PFSK-1 (cell line): Measurements from ENCODE around the gene TTYH3.
A peak's percentile ranks its signal among the peaks of the same experiment; 100 is the strongest.

ENCODE experiments used
- FOXP2 ChIP-seq: optimal IDR thresholded peaks from 2 replicates; pipeline ENCODE3; 2011; ENCODE audit warnings: borderline replicate concordance, control low read depth, inconsistent platforms; ENCODE audit not compliant: insufficient read depth; ENCODE audit errors: extremely low read length, extremely low read depth
- POLR2AphosphoS5 ChIP-seq: IDR thresholded peaks from 2 replicates; pipeline ENCODE4 v1.6.1; 2012; ENCODE audit warnings: low read depth, mild to moderate bottlenecking, control low read depth, low read length, moderate library complexity
- SIN3A ChIP-seq: IDR thresholded peaks from 2 replicates; pipeline ENCODE4 v1.6.1; 2012; ENCODE audit warnings: mild to moderate bottlenecking, low read length, moderate library complexity, borderline replicate concordance; ENCODE audit not compliant: insufficient read depth
- TAF1 ChIP-seq: IDR thresholded peaks from 2 replicates; pipeline ENCODE4 v1.6.1; 2012; ENCODE audit warnings: low read length, control low read depth, borderline replicate concordance; ENCODE audit not compliant: insufficient read depth
- TF ChIP-seq, protein P1 (sequence below), 2 experiments: IDR thresholded peaks; 2 replicates each; pipeline versions ENCODE4 v1.6.1 to v1.8.0; 2011 to 2012; ENCODE audit warnings: low read depth in 2 of 2, low read length in 2 of 2, control low read depth in 1 of 2, inconsistent platforms in 1 of 2, mild to moderate bottlenecking in 1 of 2, moderate library complexity in 1 of 2; ENCODE audit not compliant: insufficient read depth in 1 of 2

TTYH3 gene

DNA sequence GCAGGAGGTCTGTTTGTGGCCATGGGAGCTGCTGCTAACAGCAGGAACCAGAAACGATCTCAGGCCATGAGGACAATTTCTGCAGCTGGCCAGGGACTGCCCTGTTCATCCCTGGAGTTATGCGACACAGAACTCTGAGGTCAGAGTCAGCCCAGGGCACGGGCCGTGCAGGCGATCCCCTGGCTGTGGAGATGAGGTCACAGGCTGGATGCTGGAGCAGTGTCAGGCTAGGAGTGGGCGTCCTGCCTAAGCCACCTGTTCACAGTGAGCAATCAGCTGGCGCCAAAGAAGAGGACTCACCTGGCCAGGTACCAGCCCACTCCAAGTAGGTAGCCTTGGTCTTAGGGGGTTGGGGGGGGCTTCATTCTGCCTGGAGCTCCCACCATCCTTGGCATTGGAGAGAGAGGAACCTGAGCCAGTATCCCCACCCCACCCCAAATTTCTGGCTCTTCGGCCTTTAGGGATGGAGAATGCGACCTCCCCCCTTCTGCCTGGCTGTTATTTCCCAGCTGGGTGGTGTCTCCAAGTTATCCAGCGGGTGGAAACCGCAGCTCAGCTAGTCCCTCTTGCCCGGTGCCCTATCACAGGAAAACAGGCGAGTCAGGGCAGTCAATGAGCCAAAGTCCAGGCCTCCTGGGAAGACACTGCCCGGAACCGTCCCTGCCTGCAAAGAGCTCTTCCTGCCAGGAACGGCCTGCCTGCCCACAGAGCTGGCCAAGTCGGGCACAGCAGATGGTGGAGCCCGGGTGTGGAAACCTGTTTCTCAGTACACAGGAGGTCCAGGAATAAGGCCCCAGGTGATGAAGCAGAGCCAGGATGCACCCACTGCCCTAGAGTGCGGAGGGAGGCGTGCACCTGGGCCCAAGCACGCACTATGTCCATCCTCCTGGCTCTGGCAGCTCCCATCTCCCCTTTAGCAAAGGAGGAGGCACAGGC lies 1.8 kb upstream of the TTYH3 start:
- TF ChIP-seq POLR2AphosphoS5 = no peak
- TF ChIP-seq SIN3A = no peak

DNA sequence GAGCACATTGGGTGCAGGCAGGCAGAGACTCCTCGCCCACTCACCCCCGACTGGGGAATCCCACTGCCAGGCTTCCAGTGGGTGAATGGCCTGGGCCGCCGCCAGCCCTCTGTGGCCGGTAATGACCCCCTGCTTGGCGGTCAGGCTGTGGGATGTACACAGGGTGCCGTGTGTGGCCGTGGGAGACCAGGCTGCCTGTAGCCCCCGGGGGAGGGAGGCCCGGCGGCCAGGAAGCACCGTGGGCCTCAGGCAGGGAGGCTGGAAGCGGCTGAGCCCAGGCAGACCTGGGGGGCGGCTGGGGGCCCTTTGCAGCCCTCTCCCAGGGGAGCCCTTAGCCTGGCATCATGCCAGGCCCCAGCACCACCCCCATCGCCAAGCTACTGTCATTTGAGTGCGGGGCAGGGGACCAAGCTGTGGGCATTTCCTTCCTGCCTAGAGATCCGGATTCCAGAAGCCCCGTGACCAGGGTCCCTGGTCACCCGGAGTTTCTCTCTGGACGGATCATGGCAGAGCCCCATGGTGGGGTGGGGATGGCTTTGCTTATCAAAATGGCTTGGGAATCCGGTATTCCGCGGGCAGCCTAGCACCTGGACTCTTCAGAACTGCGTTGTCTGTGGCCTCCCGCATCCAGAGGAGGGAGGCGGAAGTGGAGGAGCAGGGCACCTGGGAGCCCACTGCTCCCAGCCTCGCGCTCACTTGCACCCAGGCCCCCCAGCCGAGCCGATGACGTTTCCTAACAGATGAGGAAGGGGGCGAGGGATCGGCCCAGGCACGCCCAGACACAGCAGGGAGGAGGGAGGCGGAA lies 1.1 kb downstream of the TTYH3 start:
- TF ChIP-seq TAF1 (0 out of 2 replicates have a peak, but pooled peaks have one; percentile 21), POLR2AphosphoS5 (no peak; the same call in 1 of the 2 replicates)

DNA sequence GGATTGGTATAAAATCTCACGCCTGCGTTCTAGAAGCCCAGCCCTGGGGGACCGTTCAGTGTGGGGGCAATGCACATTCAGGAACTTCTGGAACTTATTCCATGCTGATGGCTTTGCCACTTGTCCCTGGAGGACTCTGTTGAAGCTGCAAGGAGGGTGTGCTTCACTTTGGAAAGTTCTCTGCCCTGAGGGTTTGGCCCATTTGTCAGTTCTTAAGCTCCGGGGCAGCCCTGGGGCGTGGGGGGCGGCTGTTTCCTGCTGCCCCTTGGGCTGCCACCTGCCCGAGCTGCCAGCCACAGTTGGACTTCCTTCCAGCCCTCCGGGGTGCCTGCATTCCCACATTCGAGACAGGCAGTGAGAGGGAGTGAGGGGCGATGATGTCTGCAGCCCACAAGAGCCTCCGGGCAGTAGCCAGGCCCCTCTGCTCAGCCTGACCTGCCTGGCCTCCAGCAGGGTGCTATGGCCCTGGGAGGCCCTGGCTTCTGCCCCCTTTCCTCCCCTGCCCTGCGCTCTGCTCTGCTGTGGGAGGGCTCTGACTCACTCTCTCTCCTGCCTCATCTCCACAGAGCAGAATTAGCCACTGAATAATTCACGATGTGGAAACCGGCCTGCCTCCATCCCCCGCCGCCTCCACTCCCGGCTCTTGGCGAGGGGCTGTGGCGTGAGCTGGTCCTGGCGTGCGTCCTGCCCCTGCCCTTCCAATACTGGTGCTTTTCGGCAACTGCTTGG lies 1.9 kb downstream of the TTYH3 start:
- TF ChIP-seq, protein P1, sequence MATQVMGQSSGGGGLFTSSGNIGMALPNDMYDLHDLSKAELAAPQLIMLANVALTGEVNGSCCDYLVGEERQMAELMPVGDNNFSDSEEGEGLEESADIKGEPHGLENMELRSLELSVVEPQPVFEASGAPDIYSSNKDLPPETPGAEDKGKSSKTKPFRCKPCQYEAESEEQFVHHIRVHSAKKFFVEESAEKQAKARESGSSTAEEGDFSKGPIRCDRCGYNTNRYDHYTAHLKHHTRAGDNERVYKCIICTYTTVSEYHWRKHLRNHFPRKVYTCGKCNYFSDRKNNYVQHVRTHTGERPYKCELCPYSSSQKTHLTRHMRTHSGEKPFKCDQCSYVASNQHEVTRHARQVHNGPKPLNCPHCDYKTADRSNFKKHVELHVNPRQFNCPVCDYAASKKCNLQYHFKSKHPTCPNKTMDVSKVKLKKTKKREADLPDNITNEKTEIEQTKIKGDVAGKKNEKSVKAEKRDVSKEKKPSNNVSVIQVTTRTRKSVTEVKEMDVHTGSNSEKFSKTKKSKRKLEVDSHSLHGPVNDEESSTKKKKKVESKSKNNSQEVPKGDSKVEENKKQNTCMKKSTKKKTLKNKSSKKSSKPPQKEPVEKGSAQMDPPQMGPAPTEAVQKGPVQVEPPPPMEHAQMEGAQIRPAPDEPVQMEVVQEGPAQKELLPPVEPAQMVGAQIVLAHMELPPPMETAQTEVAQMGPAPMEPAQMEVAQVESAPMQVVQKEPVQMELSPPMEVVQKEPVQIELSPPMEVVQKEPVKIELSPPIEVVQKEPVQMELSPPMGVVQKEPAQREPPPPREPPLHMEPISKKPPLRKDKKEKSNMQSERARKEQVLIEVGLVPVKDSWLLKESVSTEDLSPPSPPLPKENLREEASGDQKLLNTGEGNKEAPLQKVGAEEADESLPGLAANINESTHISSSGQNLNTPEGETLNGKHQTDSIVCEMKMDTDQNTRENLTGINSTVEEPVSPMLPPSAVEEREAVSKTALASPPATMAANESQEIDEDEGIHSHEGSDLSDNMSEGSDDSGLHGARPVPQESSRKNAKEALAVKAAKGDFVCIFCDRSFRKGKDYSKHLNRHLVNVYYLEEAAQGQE (IDR thresholded peaks at IDR 0.05; ENCODE audit: insufficient read depth in 1 of 2, low read depth in 2 of 2, low read length in 2 of 2) = no peak
- TF ChIP-seq FOXP2 (no peak), POLR2AphosphoS5 (peak; percentile 52), SIN3A (no peak), TAF1 (0 out of 2 replicates have a peak, but pooled peaks have one; percentile 57)

DNA sequence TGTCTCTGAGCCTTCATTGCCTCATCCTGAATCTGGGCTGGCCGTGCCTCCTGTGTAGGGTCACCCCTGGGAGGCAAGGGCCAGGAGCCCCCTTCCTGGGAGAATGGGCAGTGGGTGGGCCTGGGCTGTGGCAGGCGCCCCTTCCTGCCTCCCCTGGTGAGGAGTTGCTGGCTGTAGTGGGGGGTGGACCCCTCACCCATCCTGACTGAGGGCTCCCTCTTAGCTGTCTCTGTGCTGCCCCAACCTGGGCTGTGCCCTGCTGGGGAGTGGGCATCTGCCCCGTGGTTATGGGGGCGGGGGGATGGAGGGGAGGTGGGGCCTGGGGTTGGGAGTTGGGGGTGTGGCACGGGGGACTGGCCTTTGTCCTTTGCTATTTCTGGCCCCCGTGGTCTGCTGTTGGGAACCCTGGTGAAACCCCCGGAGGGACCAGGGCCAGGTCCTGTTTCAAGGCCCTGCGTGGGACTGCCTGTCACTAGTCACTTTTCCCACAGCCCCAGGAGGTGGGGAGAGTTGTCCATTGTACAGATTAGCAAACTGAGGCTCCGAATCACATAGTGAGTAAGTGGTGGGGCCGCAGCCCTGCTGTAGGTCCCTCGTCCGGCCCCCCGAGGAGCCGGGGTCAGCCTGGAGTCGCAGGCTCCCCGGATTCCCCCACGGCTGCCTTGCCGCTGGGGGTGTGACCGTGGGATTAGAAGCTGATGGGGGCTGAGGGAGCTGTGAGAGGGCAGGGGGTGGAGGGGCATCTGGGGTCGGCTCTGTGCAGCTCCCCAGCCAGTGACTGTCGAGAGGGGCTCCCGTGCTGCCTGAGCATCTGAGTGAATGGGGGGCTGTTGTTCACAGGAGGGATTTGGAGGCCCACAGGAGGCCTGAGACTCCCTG lies 2.7 kb downstream of the TTYH3 start:
- TF ChIP-seq, protein P1 (IDR thresholded peaks at IDR 0.05; ENCODE audit: insufficient read depth in 1 of 2, low read depth in 2 of 2, low read length in 2 of 2) = no peak
- TF ChIP-seq FOXP2 (no peak), TAF1 (no peak), SIN3A (no peak), POLR2AphosphoS5 (no peak)

DNA sequence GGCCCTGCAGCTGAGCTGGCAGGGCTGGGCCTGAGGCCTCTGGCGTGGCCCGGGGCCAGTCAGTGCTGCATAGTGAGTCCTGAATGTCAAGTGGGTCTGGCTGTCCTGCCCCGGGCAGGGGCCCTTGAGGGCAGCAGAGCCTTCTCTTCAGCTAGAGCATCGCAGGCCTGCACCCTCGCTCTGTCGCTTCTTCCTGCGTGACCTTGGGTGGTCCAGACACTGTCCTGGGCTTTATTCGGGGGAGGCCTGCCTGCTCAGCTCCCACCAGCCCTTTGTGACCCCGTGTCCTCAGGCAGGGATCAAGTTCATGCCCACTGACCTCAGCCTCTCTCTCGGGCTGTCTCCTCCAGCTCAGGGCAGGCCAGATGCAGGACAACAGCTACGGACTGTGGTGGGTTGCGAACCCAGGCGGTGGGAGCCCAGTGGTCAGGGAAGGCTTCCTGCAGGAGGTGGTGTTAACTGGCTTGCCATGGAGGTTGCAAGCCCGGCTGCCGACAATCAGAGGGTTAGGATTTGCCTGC lies 3.4 kb downstream of the TTYH3 start:
- TF ChIP-seq TAF1 = no peak
- no peak for TF ChIP-seq FOXP2
- TF ChIP-seq, protein P1 (IDR thresholded peaks at IDR 0.05; ENCODE audit: insufficient read depth in 1 of 2, low read depth in 2 of 2, low read length in 2 of 2) = no peak
- no peak for TF ChIP-seq POLR2AphosphoS5
- no peak for TF ChIP-seq SIN3A
